IMR-90 (cell line): ENCODE results near the gene TUB. TPM values are rescaled to one million over a fixed set of nuclear protein-coding genes. Genes with fewer than 3 reads are reported as not detected.
A peak's percentile ranks its signal among the peaks of the same experiment; 100 is the strongest.

Experiments used
- ATAC-seq: fragments of 200-7000 bp; cut with Tn5 transposase; 2 replicates; pipeline ENCODE4 v1.9.1; 2020; ENCODE audit warnings: low read depth, mild to moderate bottlenecking, moderate library complexity
- BruUV-seq: library from RNA; stranded (reverse); fragments of 400-500 nt; replicated peaks from 2 replicates; lab custom pipeline; 2021; lab: Mats Ljungman, UMichigan
- CTCF ChIA-PET: fragments of 300-600 bp; formaldehyde crosslinking; extraction: SDS; loops from one replicate; lab custom pipeline; 2021; ENCODE audit warnings: antibody characterized with exemption; lab: Yijun Ruan, JAX
- POLR2A ChIA-PET: fragments of 300-600 bp; sonication (Branson Sonifier 250); formaldehyde crosslinking; loops from one replicate; lab custom pipeline; 2022; ENCODE audit warnings: antibody characterized with exemption; ENCODE audit not compliant: unreplicated experiment; lab: Charles Lee
- DNase-seq: peaks from one replicate; pipeline ENCODE4 v3.0.0; 2013
- H2AFZ ChIP-seq: replicated peaks from 2 replicates; pipeline ENCODE3; 2013; ENCODE audit warnings: low read length, mild to moderate bottlenecking; ENCODE audit not compliant: poor library complexity
- H2AK5ac ChIP-seq: 2 replicates; pipeline ENCODE4 v1.6.1; 2013; ENCODE audit warnings: low read depth, low read length, inconsistent platforms
- H2AK9ac ChIP-seq: replicated peaks from 2 replicates; pipeline ENCODE3; 2013; ENCODE audit warnings: mild to moderate bottlenecking, low read depth, low read length, moderate library complexity; ENCODE audit not compliant: poor library complexity
- H2BK120ac ChIP-seq: 2 replicates; pipeline ENCODE4 v1.6.1; 2013; ENCODE audit warnings: low read depth, low read length, inconsistent platforms
- H2BK15ac ChIP-seq: 3 replicates; pipeline ENCODE4 v1.6.1; 2013; ENCODE audit warnings: low read depth, low read length, inconsistent platforms
- H2BK20ac ChIP-seq: 2 replicates; pipeline ENCODE4 v1.6.1; 2013; ENCODE audit warnings: low read depth, mild to moderate bottlenecking, inconsistent platforms, low read length, moderate library complexity
- H2BK5ac ChIP-seq: 2 replicates; pipeline ENCODE4 v1.6.1; 2013; ENCODE audit warnings: mild to moderate bottlenecking, low read depth, low read length, inconsistent platforms; ENCODE audit not compliant: poor library complexity, severe bottlenecking
- H3K14ac ChIP-seq: replicated peaks from 2 replicates; pipeline ENCODE4 v1.6.1; 2013; ENCODE audit warnings: low read depth, low read length, inconsistent platforms
- H3K18ac ChIP-seq: 2 replicates; pipeline ENCODE4 v1.6.1; 2013; ENCODE audit warnings: low read depth, low read length, control low read depth
- H3K23ac ChIP-seq: 2 replicates; pipeline ENCODE4 v1.6.1; 2013; ENCODE audit warnings: low read depth, low read length, inconsistent platforms
- H3K27ac ChIP-seq: 2 replicates; pipeline ENCODE4 v1.5.1; 2013; ENCODE audit warnings: mild to moderate bottlenecking, control low read depth, low read length; ENCODE audit not compliant: insufficient read depth
- H3K27me3 ChIP-seq: 2 replicates; pipeline ENCODE4 v1.6.1; 2013; ENCODE audit warnings: low read length; ENCODE audit not compliant: control insufficient read depth, insufficient read depth
- H3K36me3 ChIP-seq: 2 replicates; pipeline ENCODE4 v1.6.1; 2013; ENCODE audit warnings: low read length, mixed read lengths; ENCODE audit not compliant: control insufficient read depth, insufficient read depth
- H3K4ac ChIP-seq: 2 replicates; pipeline ENCODE4 v1.6.1; 2013; ENCODE audit warnings: low read depth, low read length, inconsistent platforms
- H3K4me1 ChIP-seq: 2 replicates; pipeline ENCODE4 v1.6.1; 2013; ENCODE audit warnings: low read length, mixed read lengths; ENCODE audit not compliant: control insufficient read depth, insufficient read depth
- H3K4me2 ChIP-seq: 2 replicates; pipeline ENCODE4 v1.6.1; 2013; ENCODE audit warnings: low read depth, mild to moderate bottlenecking, control low read depth, low read length, moderate library complexity
- H3K4me3 ChIP-seq: 2 replicates; pipeline ENCODE4 v1.5.1; 2013; ENCODE audit warnings: low read depth, mild to moderate bottlenecking, control low read depth, low read length, moderate library complexity; ENCODE audit not compliant: insufficient read depth
- H3K56ac ChIP-seq: 2 replicates; pipeline ENCODE4 v1.6.1; 2013; ENCODE audit warnings: low read length, inconsistent platforms; ENCODE audit not compliant: insufficient read depth; ENCODE audit errors: extremely low read depth
- H3K79me1 ChIP-seq, 2 experiments: 2 replicates each; pipeline ENCODE4 v1.6.1; 2013; ENCODE audit warnings: low read length in 2 of 2, inconsistent platforms in 1 of 2, low read depth in 1 of 2
- H3K9ac ChIP-seq: 2 replicates; pipeline ENCODE4 v1.6.1; 2013; ENCODE audit warnings: low read depth, low read length, control low read depth
- H3K9me1 ChIP-seq: 2 replicates; pipeline ENCODE4 v1.6.1; 2013; ENCODE audit warnings: low read length, inconsistent platforms; ENCODE audit not compliant: insufficient read depth
- H3K9me3 ChIP-seq: 2 replicates; pipeline ENCODE4 v1.6.1; 2013; ENCODE audit warnings: low read length; ENCODE audit not compliant: control insufficient read depth, insufficient read depth
- H4K20me1 ChIP-seq: 2 replicates; pipeline ENCODE4 v1.6.1; 2013; ENCODE audit warnings: low read length, inconsistent platforms; ENCODE audit not compliant: insufficient read depth
- H4K5ac ChIP-seq: 2 replicates; pipeline ENCODE4 v1.6.1; 2013; ENCODE audit warnings: mild to moderate bottlenecking, low read depth, low read length, control low read depth
- H4K8ac ChIP-seq, 2 experiments: 2 replicates each; pipeline ENCODE4 v1.6.1; 2013; ENCODE audit warnings: low read depth in 2 of 2, low read length in 2 of 2, control low read depth in 1 of 2, inconsistent platforms in 1 of 2
- H4K91ac ChIP-seq: 2 replicates; pipeline ENCODE4 v1.6.1; 2013; ENCODE audit warnings: low read depth, low read length, inconsistent platforms; ENCODE audit not compliant: insufficient read depth
- BHLHE40 ChIP-seq: fragments of 150-350 bp; IDR thresholded peaks from 2 replicates; pipeline ENCODE4 v1.6.1; 2016; ENCODE audit warnings: mild to moderate bottlenecking, low read depth, low read length
- CTCF ChIP-seq: conservative IDR thresholded peaks from 2 replicates; pipeline ENCODE4 v1.5.1; 2012; ENCODE audit warnings: mild to moderate bottlenecking, low read depth, low read length, improper control_type of control experiment
- FOS ChIP-seq: fragments of 150-350 bp; IDR thresholded peaks from 2 replicates; pipeline ENCODE4 v1.6.1; 2016; ENCODE audit warnings: low read depth, low read length
- RCOR1 ChIP-seq: IDR thresholded peaks from 2 replicates; pipeline ENCODE4 v1.6.1; 2012; ENCODE audit warnings: mild to moderate bottlenecking, low read length, improper control_type of control experiment; ENCODE audit not compliant: insufficient replicate concordance
- SMC3 ChIP-seq: fragments of 150-350 bp; IDR thresholded peaks from 2 replicates; pipeline ENCODE4 v1.6.1; 2016; ENCODE audit warnings: low read depth, mild to moderate bottlenecking, antibody characterized with exemption, low read length, moderate library complexity
- WGBS, 2 experiments: methylation state at CpG; one replicate each; pipeline versions ENCODE4 v1.1.5 to v1.1.7; 2013; ENCODE audit warnings: missing lambda C conversion rate in 2 of 2; ENCODE audit not compliant: insufficient read length in 1 of 2; ENCODE audit errors: extremely low coverage in 2 of 2; 5-methylcytosine and 5-hydroxymethylcytosine counted together
- dilution Hi-C: fragments of 300-500 bp; cut with HindIII; formaldehyde crosslinking; loops from one replicate; pipeline ENCODE4 v1.14.3; 2018; ENCODE audit warnings: low sequenced_read_pairs; ENCODE audit not compliant: unreplicated experiment
- in situ Hi-C: fragments of 300-500 bp; cut with MboI; formaldehyde crosslinking; loops from 3 replicates; pipeline ENCODE4 v1.14.3; 2019; ENCODE audit warnings: low sequenced_read_pairs, inconsistent platforms, mixed read lengths
- intact Hi-C: fragments of 100-400 bp; cut with micrococcal nuclease; formaldehyde crosslinking; loops from 2 replicates; pipeline ENCODE4 v1.10.0; 2022
- polyA plus RNA-seq, 3 experiments: library from polyadenylated mRNA; depleted of rRNA; stranded (reverse); fragments of >200 nt; gene quantifications; 2 replicates each; pipeline ENCODE4 v1.2.3, GENCODE V29; 2012; ENCODE audit warnings: low replicate concordance in 1 of 3
- total RNA-seq: library from RNA; depleted of rRNA; stranded (reverse); fragments of >200 nt; gene quantifications from 2 replicates; pipeline ENCODE4 v1.2.3, GENCODE V29; 2012

The TUB gene
- total and polyA plus RNA-seq, 2 of the 4 experiments (the other 2 are of a cell fraction): 11.8 to 12.9 TPM

DNA sequence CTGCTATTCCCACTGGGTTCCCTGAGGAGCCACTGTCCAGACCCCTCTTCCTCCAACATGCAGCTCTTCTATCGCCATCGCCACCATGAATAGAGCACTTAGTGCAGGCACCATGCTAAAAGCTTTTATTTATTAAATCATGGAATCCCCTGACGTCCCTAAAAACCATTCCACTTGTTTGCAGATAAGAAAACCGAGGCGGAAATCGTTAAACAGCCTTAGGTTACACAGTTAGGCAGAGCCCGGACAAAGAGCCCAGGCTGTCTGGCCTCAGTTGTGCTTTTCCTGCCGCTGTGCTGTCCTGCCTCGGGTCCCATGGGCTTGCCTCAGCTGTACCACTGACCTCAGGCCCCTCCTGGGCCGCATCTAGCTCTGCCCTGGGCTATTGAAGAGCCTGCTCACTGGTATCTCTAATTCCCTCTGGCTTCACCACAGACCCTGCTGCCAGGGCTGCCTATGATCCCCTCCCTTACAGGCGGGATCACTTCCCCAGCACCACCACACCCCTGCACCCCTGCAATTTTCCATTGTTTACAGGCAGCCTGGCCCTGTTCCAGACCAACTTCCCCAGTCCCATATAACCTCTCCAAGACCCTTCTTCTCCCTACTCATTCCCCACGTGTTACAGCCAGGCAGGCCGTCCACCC lies 13.0 kb upstream of the TUB start (continued):
- TF ChIP-seq CTCF: no peak

GRCh38 chr11:8068605-8069221 lies 12.3 kb upstream of the TUB start:
- Histone ChIP-seq H4K20me1 (peaks cover 6% of the 10 kb centered on the region), H2AK5ac (peak overlapping the region; percentile 30; the same call in 1 of the 2 replicates), H2AK9ac (no peak overlapping the region), H3K4me1 (peaks cover 12% of the 10 kb centered on the region), H3K14ac (peak overlapping the region; percentile 43), H3K56ac (no peak overlapping the region), H3K79me1 (no peaks in the 10 kb centered on the region), H3K36me3 (no peaks in the 10 kb centered on the region), H3K4me3 (no peak overlapping the region), H4K5ac (no peak overlapping the region), H3K18ac (no peak overlapping the region), H2BK15ac (no peak overlapping the region), H2BK20ac (peak overlapping the region; percentile 1; the same call in 1 of the 2 replicates), H4K91ac (no peak overlapping the region), H3K4ac (peak overlapping the region; percentile 31), H3K27ac (peak overlapping the region; percentile 1; the same call in 1 of the 2 replicates), H4K8ac (no peak overlapping the region), H3K27me3 (peaks cover 9% of the 10 kb centered on the region; the same call in 1 of the 2 replicates), H2BK120ac (peak overlapping the region; percentile 38; the same call in 1 of the 2 replicates), H3K9me1 (peaks cover 10% of the 10 kb centered on the region), H3K23ac (0 out of 2 replicates have a peak overlapping the region, but pooled peaks have one; percentile 23), H3K4me2 (peak overlapping the region; percentile 43), H2BK5ac (peak overlapping the region; percentile 7), H3K9me3 (no peaks in the 10 kb centered on the region), H2AFZ (peak overlapping the region; percentile 48), H3K9ac (no peak overlapping the region)
- CTCF ChIA-PET: interaction anchor here (0.6 to 2.2 kb wide), 4 partner anchors 20 to 62 kb away, joined by 3 to 6 read pairs (median 4); no protein-coding TSS in a partner anchor
- TF ChIP-seq BHLHE40: peak; percentile 51; the same call in 1 of the 2 replicates
- TF ChIP-seq SMC3: no peak
- no peak for TF ChIP-seq FOS
- TF ChIP-seq RCOR1: no peak
- BruUV-seq: no TSS peak
- WGBS, 2 experiments: 12% methylated on average over 10 of the region's 15 CpGs; no CpG with 5 or more reads in 1 of the 2 experiments
- peak; percentile 79 for ATAC-seq
- POLR2A ChIA-PET: interaction anchor here (0.6 kb wide), 1 partner anchor 252 kb away, joined by 25 read pairs; no protein-coding TSS in a partner anchor
- intact Hi-C loops (no loop called here), in situ Hi-C loops (no loop called here), dilution Hi-C loops (no loop called here)
- peak; percentile 91 for DNase-seq
